HUES6 (cell line): Measurements from ENCODE around the gene SLC7A8.

Source experiments
- H3K27ac ChIP-seq: 2 replicates; pipeline ENCODE4 v1.7.0; 2013; ENCODE audit warnings: low read depth, mild to moderate bottlenecking, low read length, inconsistent platforms
- H3K27me3 ChIP-seq: 2 replicates; pipeline ENCODE4 v1.6.1; 2013; ENCODE audit warnings: low read length; ENCODE audit not compliant: control insufficient read depth, insufficient read depth
- H3K36me3 ChIP-seq: 2 replicates; pipeline ENCODE4 v1.6.1; 2013; ENCODE audit warnings: low read length; ENCODE audit not compliant: control insufficient read depth, insufficient read depth
- H3K4me1 ChIP-seq: 2 replicates; pipeline ENCODE4 v1.6.1; 2013; ENCODE audit warnings: low read length; ENCODE audit not compliant: control insufficient read depth, insufficient read depth
- H3K4me3 ChIP-seq: 2 replicates; pipeline ENCODE4 v1.5.1; 2013; ENCODE audit warnings: low read depth, low read length
- H3K9ac ChIP-seq: one replicate; pipeline ENCODE4 v1.6.1; 2013; ENCODE audit warnings: mild to moderate bottlenecking, low read length
- H3K9me3 ChIP-seq: 2 replicates; pipeline ENCODE4 v1.6.1; 2013; ENCODE audit warnings: low read depth, low read length; ENCODE audit not compliant: control insufficient read depth, insufficient read depth

Gene SLC7A8

DNA sequence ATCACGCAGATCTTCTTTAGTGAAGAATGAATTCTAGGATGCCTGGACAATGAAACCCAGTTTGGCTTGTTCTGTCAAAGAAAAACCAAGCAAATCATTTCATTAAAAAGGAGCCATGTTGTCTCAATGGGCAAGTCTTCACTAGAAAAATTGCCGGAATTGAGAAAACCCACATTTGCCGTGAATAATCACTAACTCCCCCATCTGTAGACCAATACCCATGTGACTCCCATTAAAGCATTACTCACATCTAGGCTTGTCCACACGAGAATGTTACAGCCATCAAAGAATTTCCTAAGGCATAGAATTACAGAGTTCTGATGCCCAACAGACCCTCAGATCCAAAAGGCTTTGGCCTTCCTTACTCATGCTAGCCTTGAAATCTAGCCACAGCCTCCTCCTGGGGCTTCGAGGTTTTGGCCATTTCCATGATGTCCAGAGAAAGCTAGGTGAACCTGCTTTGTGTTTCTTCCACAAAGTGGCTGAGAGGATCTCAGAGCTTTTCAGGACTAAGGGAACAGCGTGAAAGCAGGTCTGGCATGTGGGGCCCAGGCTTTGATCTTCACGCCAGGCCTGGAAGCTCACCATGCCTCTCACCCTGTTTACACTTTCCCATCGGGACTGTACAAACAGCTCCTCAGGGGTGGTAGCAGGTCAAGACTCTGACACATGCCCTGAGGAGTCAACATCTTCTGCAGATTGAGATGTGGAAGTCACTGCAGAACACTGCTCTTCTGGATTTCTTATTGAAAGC is 12.1 kb downstream of the SLC7A8 start:
- H3K4me1 ChIP-seq = peaks cover 40% of the 10 kb centered on the region
- H3K27ac ChIP-seq = no peak overlapping the region
- H3K9ac ChIP-seq = no peak overlapping the region
- no peak overlapping the region for H3K4me3 ChIP-seq
- no peaks in the 10 kb centered on the region for H3K27me3 ChIP-seq
- H3K36me3 ChIP-seq = peaks cover 18% of the 10 kb centered on the region
- H3K9me3 ChIP-seq = no peaks in the 10 kb centered on the region

DNA sequence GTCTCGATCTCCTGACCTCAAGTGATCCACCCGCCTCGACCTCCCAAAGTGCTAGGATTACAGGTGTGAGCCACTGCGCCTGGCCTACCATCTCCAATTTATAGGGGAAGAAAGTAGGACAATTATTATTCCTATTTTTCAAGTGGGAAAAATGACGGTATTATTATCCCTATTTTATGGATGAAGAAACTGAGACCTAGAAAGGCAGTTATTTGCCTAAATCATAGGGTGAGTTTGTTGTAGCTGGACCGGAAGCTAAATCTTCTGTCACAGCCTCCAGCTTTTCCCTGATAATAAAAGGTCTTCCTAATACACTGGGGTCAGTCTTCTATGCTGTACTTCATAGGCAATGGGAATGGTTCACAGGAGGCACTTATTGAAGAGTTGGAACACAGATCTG is 13.8 kb downstream of the SLC7A8 start:
- Histone ChIP-seq H3K27me3 (no peaks in the 10 kb centered on the region), H3K4me1 (peaks cover 30% of the 10 kb centered on the region), H3K9me3 (no peaks in the 10 kb centered on the region), H3K36me3 (peaks cover 33% of the 10 kb centered on the region), H3K4me3 (no peak overlapping the region), H3K9ac (no peak overlapping the region), H3K27ac (no peak overlapping the region)

DNA sequence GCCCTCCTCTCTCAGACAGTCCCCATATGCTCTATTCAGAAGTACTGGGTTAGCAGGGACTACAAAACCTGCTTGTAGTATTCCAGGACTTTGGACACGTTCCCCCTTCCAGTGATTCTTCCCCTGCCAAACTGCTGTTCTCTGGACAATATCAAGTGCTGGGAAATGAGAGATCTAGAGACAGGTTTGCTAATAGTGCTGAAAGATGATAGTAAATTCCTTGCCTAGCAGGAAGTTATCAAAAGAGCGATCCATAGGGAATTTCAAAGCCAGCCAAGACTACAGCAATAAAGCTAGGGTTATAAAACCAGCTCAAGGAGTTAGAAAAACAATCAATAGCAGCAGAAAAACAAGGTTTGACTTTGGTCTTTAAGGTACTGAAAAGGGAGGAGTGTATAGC is 15.2 kb downstream of the SLC7A8 start:
- Histone ChIP-seq H3K4me3 (no peak overlapping the region), H3K27me3 (no peaks in the 10 kb centered on the region), H3K9ac (no peak overlapping the region), H3K4me1 (peaks cover 24% of the 10 kb centered on the region; the same call in 1 of the 2 replicates), H3K9me3 (no peaks in the 10 kb centered on the region), H3K27ac (no peak overlapping the region), H3K36me3 (peaks cover 42% of the 10 kb centered on the region)

DNA sequence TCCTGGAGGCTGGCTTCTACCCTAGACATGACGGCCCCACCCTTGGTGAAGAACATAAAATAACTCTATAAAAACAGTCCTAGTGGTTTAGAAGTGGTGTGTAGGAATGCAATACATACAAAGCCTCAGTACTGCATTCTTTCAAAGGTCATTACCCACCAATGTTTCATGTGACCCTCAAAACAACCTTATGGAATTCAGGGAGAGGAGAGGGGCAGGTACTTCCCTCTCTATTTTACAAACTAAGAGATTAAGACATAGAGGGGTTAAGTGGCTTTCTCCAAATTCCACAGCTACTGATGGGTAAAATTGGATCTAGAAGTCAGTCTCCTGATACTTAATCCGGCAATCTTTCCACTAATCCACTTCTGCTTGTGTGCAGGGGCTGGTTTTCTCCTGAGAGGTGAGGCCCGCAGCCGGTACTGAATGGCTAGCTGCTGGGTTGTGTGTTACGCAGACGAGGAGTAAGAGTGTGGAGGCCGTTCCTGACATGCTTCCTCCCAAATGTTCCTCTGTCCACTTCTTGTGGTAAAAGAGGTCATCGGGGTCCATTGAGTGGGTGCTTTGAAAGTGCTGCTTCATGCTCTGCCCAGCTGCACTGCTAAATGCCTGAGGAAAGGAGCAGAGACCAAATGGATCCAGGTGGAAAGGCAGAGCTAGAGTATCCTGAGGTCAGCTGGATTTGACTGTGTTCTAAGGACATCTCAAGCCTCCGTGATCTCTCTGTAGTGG is 16.2 kb downstream of the SLC7A8 start:
- peaks cover 45% of the 10 kb centered on the region for H3K36me3 ChIP-seq
- no peak overlapping the region for H3K4me3 ChIP-seq
- H3K4me1 ChIP-seq = peaks cover 34% of the 10 kb centered on the region; the same call in 1 of the 2 replicates
- H3K9me3 ChIP-seq = no peaks in the 10 kb centered on the region
- no peak overlapping the region for H3K27ac ChIP-seq
- H3K27me3 ChIP-seq = no peaks in the 10 kb centered on the region
- no peak overlapping the region for H3K9ac ChIP-seq

DNA sequence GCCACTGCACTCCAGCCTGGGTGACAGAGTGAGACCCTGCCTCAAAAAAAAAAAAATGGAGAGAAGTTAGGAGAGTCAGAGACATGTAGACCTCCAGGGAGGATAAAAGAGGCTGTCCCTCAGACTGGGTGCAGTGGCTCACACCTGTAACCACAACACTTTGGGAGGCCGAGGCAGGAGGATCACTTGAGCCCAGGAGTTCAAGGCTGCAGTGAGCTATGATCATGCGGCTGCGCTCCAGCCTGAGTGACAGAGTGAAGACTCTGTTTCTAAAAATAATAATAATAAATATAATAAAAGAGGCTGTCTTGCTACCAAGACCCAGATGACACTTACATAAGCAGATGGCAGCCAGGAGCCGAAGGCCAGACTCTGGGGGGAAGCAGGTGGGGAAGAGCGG is 18.5 kb downstream of the SLC7A8 start:
- no peak overlapping the region for H3K27ac ChIP-seq
- H3K9me3 ChIP-seq = no peaks in the 10 kb centered on the region
- H3K27me3 ChIP-seq = no peaks in the 10 kb centered on the region
- H3K9ac ChIP-seq = no peak overlapping the region
- H3K4me3 ChIP-seq = no peak overlapping the region
- peaks cover 46% of the 10 kb centered on the region for H3K4me1 ChIP-seq
- peaks cover 43% of the 10 kb centered on the region for H3K36me3 ChIP-seq

DNA sequence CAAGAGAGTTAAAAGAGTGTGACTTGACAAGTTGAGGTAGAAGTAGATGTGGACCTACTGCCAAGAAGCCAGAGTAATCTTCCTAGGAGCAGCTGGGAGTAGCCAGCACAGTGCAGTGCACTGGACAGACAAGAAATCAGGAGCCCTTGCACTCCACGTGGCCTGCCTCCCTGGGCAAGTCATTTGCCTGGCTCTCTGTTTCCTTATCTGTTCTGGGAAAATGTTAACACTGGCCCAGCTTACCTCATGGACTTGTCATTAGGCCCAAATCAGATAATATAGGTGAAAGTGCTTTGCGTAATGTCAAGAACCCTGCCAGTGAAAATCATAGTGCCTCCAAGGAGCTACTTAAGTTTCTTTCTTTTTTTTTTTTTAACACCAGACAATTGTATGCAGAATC is 19.2 kb downstream of the SLC7A8 start:
- Histone ChIP-seq H3K27ac (no peak overlapping the region), H3K4me3 (no peak overlapping the region), H3K9me3 (no peaks in the 10 kb centered on the region), H3K4me1 (peaks cover 53% of the 10 kb centered on the region), H3K27me3 (no peaks in the 10 kb centered on the region), H3K9ac (no peak overlapping the region), H3K36me3 (peaks cover 44% of the 10 kb centered on the region)

DNA sequence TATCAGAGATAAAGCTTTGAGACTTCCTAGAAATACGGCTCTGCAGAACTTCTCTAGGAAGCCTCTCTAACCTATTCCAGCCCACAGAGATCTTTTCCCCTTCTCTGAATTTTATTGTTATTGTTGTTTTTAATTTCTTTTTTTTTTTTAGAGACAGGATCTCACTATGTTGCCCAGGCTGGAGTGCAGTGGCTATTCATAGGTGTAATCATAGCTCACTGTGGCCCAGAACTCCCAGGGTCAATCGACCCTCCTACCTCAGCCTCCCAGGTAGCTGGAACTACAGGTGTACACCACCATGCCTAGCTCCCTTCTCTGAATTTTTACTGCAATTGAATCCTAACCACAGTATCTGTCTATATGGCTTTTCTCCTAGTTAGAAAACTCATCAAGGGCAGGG is 19.6 kb downstream of the SLC7A8 start:
- H3K4me3 ChIP-seq = no peak overlapping the region

DNA sequence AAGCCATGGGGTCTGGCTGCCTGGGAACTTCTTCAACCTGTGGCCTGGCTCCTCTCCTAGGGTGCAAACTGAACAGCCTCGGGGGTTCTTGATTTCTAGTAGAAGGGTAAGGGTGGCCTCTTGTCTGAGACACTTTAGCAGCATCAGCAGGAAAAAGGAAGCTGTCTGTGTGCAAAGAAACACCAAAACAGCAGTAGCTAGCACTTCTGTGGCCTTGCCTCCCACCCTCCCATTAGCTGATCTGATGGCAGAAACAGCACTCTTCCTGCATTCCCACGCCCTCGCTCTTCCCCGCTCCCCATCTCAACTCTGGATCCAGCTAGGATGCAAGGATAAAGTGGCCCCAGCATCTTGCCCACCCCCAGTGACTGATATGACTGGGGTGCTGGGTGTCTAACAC is 20.7 kb downstream of the SLC7A8 start:
- peaks cover 57% of the 10 kb centered on the region for H3K36me3 ChIP-seq
- H3K9me3 ChIP-seq = no peaks in the 10 kb centered on the region
- no peaks in the 10 kb centered on the region for H3K27me3 ChIP-seq
- H3K27ac ChIP-seq = no peak overlapping the region
- H3K4me1 ChIP-seq = peaks cover 44% of the 10 kb centered on the region
- H3K9ac ChIP-seq = no peak overlapping the region
- no peak overlapping the region for H3K4me3 ChIP-seq

More for the DNA sequence above, 19.6 kb downstream of the SLC7A8 start:
- H3K9me3 ChIP-seq = no peaks in the 10 kb centered on the region
- H3K36me3 ChIP-seq = peaks cover 48% of the 10 kb centered on the region
- H3K27me3 ChIP-seq = no peaks in the 10 kb centered on the region
- H3K4me1 ChIP-seq = peaks cover 52% of the 10 kb centered on the region
- H3K27ac ChIP-seq = no peak overlapping the region
- no peak overlapping the region for H3K9ac ChIP-seq

DNA sequence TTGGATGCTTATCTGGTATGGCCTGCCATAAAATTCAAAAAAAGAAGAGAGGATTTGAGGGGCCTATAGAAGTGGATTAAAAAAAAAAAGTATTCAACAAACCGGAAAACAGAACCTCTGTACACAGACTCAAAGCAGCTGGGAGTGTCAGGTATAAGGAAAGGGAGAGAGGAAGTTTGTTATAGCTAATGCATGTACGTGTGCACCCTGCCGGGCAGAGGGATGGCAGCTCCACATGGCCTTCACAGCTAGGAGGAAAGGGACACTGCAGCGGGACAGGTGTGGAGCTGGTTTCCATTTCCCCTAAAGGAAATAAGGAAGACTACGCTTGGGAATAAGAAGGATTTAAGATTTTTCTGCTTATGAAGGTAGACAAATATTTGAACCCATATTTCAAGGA is 21.5 kb downstream of the SLC7A8 start:
- Histone ChIP-seq H3K36me3 (peaks cover 57% of the 10 kb centered on the region), H3K27me3 (no peaks in the 10 kb centered on the region), H3K9me3 (no peaks in the 10 kb centered on the region), H3K4me1 (peaks cover 40% of the 10 kb centered on the region), H3K4me3 (no peak overlapping the region), H3K27ac (no peak overlapping the region), H3K9ac (no peak overlapping the region)

DNA sequence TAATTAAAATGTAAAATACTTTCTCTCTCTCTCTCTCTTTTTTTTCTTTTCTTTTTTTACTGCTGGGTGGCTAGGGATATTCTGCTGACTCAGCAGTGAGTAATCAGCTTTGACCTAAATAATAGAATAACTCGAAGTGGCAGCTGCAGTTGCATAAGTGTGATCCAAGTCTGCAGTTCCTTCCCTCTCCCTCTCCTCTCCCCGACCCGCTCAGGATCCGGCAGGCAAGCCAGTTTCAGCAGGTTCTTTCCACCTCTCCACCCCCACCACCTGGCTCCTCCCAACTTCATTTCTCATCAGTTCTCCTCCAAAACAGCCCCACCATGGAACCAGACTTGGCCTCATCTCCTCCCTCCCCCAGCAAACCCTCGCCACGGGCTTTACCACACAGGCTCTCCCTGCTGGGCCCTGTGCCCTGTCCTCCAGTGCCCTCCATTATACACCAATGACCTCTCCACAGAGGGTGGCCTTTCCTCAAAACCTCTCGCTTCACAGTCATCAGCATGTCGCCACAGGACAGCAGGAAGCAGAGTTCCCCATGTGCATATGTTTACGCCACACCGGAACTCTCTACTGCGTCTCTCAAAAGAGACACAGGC is 22.4 kb downstream of the SLC7A8 start:
- H3K27me3 ChIP-seq = no peaks in the 10 kb centered on the region
- H3K9me3 ChIP-seq = no peaks in the 10 kb centered on the region
- H3K4me3 ChIP-seq = peak overlapping the region; percentile 13
- H3K36me3 ChIP-seq = peaks cover 54% of the 10 kb centered on the region
- H3K27ac ChIP-seq = peak overlapping the region; percentile 32
- peaks cover 40% of the 10 kb centered on the region for H3K4me1 ChIP-seq
- peak overlapping the region; percentile 14 for H3K9ac ChIP-seq

DNA sequence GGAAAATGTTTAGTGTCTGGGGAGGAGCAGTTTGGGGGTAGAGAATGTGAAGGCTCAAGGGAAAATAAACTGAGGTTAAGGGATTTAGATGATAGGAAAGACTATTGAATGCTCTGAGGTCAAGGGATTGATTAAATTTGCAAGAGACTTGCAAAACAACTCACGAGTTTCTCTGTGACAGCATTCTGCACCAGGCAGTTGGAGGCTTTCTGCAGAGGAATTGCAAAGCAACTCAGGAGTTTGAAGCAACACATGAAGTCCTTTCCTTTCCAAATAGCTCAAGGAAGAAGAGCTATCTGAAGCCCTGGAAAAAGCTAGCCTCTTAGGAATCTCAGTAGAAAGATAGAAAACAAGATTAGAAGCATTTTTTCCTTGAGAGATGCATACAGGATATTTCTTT is 23.9 kb downstream of the SLC7A8 start:
- Histone ChIP-seq H3K36me3 (peaks cover 41% of the 10 kb centered on the region), H3K4me3 (no peak overlapping the region), H3K9me3 (no peaks in the 10 kb centered on the region), H3K9ac (no peak overlapping the region), H3K27me3 (no peaks in the 10 kb centered on the region), H3K27ac (peak overlapping the region; percentile 39), H3K4me1 (peaks cover 53% of the 10 kb centered on the region)
